Activated CD4-positive, alpha-beta T cell treated with anti-CD3 and anti-CD28 coated beads, Interleukin-2, amount 50 U/mL, for 24 hours (primary cell): Measurements from ENCODE around the gene CWF19L2.

Experiments used
- DNase-seq, 2 donors: peaks; one replicate each; pipeline ENCODE4 v3.0.0-alpha.2; 2020; ENCODE audit warnings: low read depth in 1 of 2, low spot score in 1 of 2

Gene CWF19L2

DNA sequence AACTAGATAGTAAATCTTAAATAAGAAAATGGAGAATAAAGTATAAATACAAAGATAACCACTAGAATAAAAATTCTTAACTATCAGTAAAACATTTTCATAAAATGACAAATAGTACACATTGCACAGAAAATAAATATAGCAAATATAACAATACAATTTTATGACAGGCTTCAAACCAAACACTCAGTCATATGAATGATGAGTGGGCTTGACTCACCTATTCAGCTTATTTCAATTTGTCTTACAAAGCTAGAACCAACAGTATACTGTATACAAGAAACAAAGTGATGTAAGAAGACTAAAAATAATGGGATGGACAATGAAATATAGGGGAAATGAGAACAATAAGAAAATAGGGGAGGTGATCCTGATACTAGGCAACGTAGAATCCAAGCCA lies 141.2 kb downstream of the CWF19L2 start:
- DNase-seq: no peak

DNA sequence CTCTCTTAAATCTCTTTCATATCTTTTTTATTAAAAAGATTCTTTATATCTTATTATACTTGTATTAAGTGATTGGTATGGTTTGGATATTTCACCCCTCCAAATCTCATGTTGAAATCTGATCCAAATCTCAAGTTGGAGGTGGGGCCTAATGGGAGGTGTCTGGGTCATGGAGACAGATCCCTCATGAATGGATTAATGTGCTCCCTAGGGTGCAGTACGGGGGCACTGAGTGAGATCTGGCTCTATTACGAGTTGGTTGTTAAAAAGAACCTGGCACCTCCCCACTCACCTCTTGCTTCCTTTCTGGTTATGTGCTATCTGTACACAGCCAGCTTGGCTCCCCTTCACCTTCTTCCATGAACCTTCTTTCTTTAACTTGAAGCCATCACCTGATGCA lies 149.6 kb downstream of the CWF19L2 start:
- no peak for DNase-seq

DNA sequence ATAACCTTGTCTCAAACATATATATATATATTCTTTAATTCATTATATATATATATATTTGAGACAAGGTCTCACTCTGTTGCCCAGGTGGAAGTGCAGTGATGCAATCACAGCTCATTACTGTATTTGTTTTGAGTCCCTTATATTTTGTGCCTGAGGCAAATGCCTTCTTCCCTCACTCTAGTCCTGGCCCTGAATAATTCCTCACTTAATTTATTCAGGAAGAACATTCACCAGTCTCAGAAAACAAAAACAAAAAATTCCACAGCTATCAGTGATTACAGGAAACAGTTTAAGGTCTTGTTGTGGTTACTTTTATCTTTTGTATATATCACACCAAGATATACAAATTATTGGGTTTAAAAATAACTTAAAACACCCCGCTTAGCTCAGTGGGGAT lies 155.7 kb downstream of the CWF19L2 start:
- DNase-seq: no peak

DNA sequence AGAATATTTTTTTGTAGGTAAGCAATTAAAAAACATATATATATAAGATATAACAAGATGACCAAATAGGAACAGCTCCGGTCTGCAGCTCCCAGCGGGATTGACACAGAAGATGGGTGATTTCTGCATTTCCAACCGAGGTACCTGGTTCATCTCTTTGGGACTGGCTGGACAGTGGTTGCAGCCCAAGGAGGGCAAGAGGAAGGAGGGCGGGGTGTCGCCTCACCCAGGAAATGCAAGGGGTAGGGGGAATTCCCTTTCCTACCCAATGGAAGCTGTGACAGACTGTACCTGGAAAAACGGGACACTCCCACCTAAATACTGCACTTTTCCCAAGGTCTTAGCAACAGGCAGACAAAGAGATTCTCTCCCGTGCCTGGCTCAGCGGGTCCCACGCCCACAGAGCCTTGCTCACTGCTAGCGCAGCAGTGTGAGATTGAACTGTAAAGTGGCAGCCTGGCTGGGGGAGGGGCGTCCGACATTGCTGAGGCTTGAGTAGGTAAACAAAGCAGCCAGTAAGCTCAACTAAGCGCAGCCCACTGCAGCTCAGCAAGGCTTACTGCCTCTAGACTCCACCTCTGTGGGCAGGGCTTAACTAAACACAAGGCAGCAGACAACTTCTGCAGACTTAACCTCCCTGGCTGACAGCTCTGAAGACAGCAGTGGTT lies 163.8 kb downstream of the CWF19L2 start:
- DNase-seq: no peak

DNA sequence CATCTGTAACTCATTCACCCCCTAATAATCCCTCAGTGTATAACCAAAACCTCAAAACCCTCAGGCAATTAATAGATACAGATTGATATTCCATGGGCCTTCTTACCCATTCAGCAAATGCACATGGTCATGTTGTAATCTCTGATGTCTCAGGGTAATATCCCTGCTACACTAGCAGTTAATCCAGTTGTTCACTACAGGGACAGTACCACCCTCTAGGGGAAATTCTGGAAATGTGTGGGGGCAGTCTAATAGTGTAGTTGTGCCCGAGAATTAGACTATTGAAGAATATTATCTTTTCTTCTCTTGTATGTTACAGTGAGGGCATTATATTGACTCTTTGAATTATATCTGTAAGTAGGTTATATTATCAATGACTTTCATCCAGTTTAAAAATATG lies 175.4 kb downstream of the CWF19L2 start:
- DNase-seq: no peak
